Activated CD4-positive, alpha-beta T cell treated with anti-CD3 and anti-CD28 coated beads for 36 hours (primary cell): ENCODE data around the gene ACTR5. TPM values are rescaled to one million over a fixed set of nuclear protein-coding genes. Genes with fewer than 3 reads are reported as not detected.

Experiments used
- ATAC-seq: fragments of 200-7000 bp; cut with Tn5 transposase; one replicate; pipeline ENCODE4 v1.10.0; 2021; ENCODE audit warnings: mild to moderate bottlenecking, moderate library complexity
- CTCF ChIA-PET: fragments of 350-600 bp; sonication (Branson Sonifier 250); formaldehyde crosslinking; loops from one replicate; lab custom pipeline; 2021; ENCODE audit warnings: antibody characterized with exemption; lab: Charles Lee
- POLR2A ChIA-PET: fragments of 350-600 bp; sonication (Branson Sonifier 250); formaldehyde crosslinking; loops from one replicate; lab custom pipeline; 2021; ENCODE audit warnings: antibody characterized with exemption, inconsistent platforms; lab: Charles Lee
- DNase-seq: peaks from one replicate; pipeline ENCODE4 v3.0.0-alpha.2; 2020
- H3K27ac Mint-ChIP-seq: one replicate; pipeline ENCODE4 v1.8.0; 2021; ENCODE audit warnings: mixed read lengths
- H3K27me3 Mint-ChIP-seq: one replicate; pipeline ENCODE4 v1.8.0; 2021; ENCODE audit warnings: mixed read lengths
- H3K36me3 Mint-ChIP-seq: one replicate; pipeline ENCODE4 v1.8.0; 2021; ENCODE audit warnings: low read depth, mixed read lengths
- H3K4me1 Mint-ChIP-seq: one replicate; pipeline ENCODE4 v1.8.0; 2021; ENCODE audit warnings: mixed read lengths
- H3K4me3 Mint-ChIP-seq: one replicate; pipeline ENCODE4 v1.8.0; 2021; ENCODE audit warnings: mild to moderate bottlenecking, moderate library complexity, mixed read lengths
- H3K9me3 Mint-ChIP-seq: one replicate; pipeline ENCODE4 v1.8.0; 2021; ENCODE audit warnings: low read depth, mixed read lengths
- intact Hi-C, 2 experiments: fragments of 100-400 bp; cut with DNase I in 1 of 2; cut with micrococcal nuclease in 1 of 2; formaldehyde crosslinking; loops; one replicate each; pipeline versions ENCODE4 v1.14.2 to v1.15.1; 2022 to 2024; cut with DNase I, micrococcal nuclease
- total RNA-seq, 2 experiments: library from RNA; stranded (reverse); gene quantifications; one replicate each; pipeline ENCODE4 v1.2.3, GENCODE V29; 2021

ACTR5 gene
- total RNA-seq, 2 experiments from 2014 or later = 6.3 to 8.4 TPM

DNA sequence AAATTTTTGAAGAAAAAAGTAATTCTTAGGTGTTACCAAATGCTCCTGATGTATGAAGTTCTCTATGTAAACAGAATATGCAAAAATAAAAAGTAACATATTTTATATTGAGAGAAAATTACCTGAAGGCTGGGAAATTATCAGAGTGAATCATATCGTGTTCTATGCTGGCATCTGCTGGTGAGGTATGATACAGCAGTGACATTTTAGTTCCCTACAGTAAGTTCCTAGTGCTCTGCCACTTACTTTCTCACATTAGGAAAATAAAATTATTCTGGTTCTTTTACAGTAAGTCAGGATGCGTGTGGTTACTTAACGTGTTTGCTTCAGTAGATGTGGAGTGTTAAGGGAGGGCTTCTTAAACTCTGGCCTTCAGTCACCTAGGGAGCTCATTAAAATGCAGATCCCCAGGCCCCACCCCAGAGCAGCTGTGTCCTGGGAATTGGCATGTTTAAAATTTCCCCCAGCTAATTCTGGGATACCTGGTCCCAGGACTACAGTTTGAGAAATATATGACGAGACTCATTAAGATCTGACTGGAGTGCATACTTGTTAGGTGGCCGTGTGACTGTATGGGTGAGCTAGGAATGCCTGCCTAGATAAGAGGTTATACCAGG is 3.2 kb downstream of the ACTR5 start:
- peak; percentile 42 for DNase-seq
- Mint-ChIP-seq H3K9me3 (no peaks in the 10 kb centered on the region), H3K36me3 (peaks cover 25% of the 10 kb centered on the region), H3K27ac (no peak overlapping the region), H3K27me3 (no peaks in the 10 kb centered on the region), H3K4me3 (no peak overlapping the region), H3K4me1 (peaks cover 22% of the 10 kb centered on the region)
- ChIA-PET POLR2A (interaction anchor here (0.5 kb wide), 1 partner anchor 532 kb away, joined by 5 read pairs; no protein-coding TSS in a partner anchor), CTCF (interaction anchor here (0.5 to 6.3 kb wide), 30 partner anchors 10 to 1006 kb away, joined by 3 to 51 read pairs (median 4); partner anchors contain the start of genes FAM83D and SLC32A1)
- intact Hi-C loops = loop anchor here (1.0 kb wide), 1 partner anchor 105 kb away; no protein-coding TSS in a partner anchor
- ATAC-seq = no peak

DNA sequence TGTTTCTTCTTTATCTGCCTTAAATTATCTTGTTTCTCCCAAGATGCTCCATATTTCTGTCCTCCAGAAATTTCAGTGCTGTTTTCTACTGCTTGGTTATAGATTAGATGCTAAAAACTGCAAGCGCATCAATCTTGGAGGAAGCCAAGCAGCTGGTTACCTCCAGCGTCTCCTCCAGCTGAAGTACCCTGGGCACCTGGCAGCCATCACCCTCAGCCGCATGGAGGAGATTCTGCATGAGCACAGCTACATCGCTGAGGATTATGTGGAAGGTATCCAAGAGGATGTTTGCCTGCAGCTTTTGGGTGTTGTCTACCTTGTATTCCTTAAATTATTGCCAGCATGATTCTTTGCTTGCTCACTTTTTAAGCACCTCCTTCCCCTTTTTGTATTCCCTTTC is 3.8 kb downstream of the ACTR5 start:
- ATAC-seq = no peak
- H3K4me1 Mint-ChIP-seq = peaks cover 22% of the 10 kb centered on the region
- H3K9me3 Mint-ChIP-seq = no peaks in the 10 kb centered on the region
- no peak overlapping the region for H3K4me3 Mint-ChIP-seq
- no peaks in the 10 kb centered on the region for H3K27me3 Mint-ChIP-seq
- POLR2A ChIA-PET = no interaction called here
- CTCF ChIA-PET = interaction anchor here (0.5 to 6.3 kb wide), 28 partner anchors 10 to 1006 kb away, joined by 3 to 51 read pairs (median 4); partner anchors contain the start of genes DHX35, FAM83D and SLC32A1
- intact Hi-C loops = no loop called here
- DNase-seq = no peak
- no peak overlapping the region for H3K27ac Mint-ChIP-seq
- H3K36me3 Mint-ChIP-seq = peaks cover 25% of the 10 kb centered on the region

DNA sequence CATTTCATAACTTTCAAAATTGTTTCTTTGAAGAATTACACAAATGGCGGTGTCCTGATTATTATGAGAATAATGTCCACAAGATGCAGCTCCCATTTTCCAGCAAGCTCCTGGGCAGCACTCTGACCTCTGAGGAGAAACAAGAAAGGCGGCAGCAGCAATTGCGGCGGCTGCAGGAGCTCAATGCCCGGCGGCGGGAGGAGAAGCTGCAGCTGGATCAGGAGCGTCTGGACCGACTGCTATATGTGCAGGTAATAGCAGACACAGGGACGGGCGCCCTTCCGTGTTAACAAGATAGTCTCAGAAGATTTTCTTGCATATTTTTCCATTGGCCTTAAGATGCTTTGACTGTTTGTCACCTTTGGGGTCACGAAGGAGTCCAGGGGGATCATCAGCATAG is 6.7 kb downstream of the ACTR5 start:
- POLR2A ChIA-PET = no interaction called here
- H3K36me3 Mint-ChIP-seq = peaks cover 34% of the 10 kb centered on the region

DNA sequence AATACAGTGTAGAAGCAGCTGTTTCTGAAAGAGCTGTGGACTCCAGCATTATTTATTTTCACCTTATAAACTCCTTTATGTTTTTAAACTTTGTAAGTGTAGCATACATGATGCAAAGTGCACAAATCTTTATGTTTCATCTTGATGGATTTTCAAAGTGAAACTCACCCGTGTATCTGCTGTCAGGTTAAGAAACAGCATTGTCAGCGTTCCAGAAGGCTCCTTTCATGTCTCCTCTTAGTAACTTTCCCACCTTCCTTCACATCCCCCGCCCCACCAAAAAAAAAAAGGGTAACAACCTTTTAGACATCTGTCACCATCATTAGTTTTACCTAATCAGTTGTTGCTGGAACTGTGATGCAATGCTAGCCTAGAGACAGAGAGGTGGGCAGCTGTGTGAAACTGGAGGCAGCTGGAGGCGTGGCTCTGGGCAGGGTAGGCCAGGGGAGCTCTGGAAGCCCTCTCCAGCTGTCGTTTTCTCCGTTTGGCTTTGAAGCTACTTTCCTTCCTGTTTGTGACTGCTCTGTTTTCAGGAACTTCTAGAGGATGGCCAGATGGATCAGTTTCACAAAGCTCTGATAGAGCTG is 7.2 kb downstream of the ACTR5 start:
- H3K27ac Mint-ChIP-seq = no peak overlapping the region
- DNase-seq = no peak
- ATAC-seq = no peak
- H3K36me3 Mint-ChIP-seq = peaks cover 39% of the 10 kb centered on the region
- no peak overlapping the region for H3K4me3 Mint-ChIP-seq
- peaks cover 2% of the 10 kb centered on the region for H3K4me1 Mint-ChIP-seq
- ChIA-PET POLR2A (no interaction called here), CTCF (interaction anchor here (0.7 to 4.6 kb wide), 5 partner anchors 30 to 282 kb away, joined by 5 to 14 read pairs (median 5); no protein-coding TSS in a partner anchor)
- intact Hi-C loops = no loop called here
- no peaks in the 10 kb centered on the region for H3K9me3 Mint-ChIP-seq
- no peaks in the 10 kb centered on the region for H3K27me3 Mint-ChIP-seq

More for the DNA sequence above, 6.7 kb downstream of the ACTR5 start:
- Mint-ChIP-seq H3K4me1 (peaks cover 5% of the 10 kb centered on the region), H3K27me3 (no peaks in the 10 kb centered on the region), H3K27ac (no peak overlapping the region), H3K4me3 (no peak overlapping the region), H3K9me3 (no peaks in the 10 kb centered on the region)
- DNase-seq = no peak
- ATAC-seq = no peak
- CTCF ChIA-PET = interaction anchor here (1.0 to 4.6 kb wide), 5 partner anchors 29 to 137 kb away, joined by 5 to 14 read pairs (median 5); no protein-coding TSS in a partner anchor
- intact Hi-C loops = no loop called here

DNA sequence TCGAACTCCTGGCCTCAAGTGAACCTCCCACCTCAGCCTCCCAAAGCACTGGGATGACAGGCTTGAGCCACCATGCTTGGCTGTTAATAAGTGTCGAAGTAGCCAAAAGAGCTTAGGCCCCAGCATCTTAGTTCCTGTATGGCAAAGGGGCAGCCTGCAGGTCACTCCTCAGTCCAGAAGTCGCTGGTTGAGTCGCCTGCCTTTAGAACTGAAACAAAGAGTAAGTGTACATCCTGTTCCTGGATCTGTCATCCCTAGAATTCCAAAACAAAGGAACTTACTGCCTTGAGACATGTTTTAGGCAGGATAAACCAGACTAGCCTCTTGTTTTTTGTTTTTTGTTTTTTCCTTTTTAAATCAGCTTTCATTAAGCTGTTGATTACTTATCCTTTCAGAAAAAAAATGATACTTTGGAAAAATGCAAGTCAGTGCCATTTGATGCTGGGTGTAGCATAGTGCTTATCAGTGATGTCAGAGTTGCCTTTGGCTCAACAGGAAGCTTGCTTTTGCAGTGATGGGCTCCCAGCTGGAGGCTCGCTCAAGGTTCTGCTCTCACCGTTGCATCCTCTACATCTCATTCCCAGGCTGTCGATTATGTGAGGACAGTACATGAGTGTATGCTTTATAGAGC is 9.0 kb downstream of the ACTR5 start:
- H3K4me1 Mint-ChIP-seq = no peaks in the 10 kb centered on the region
- H3K27me3 Mint-ChIP-seq = no peaks in the 10 kb centered on the region
- POLR2A ChIA-PET = interaction anchor here (0.6 kb wide), 1 partner anchor 223 kb away, joined by 7 read pairs; no protein-coding TSS in a partner anchor
- ATAC-seq = no peak
- no peak overlapping the region for H3K4me3 Mint-ChIP-seq
- peaks cover 49% of the 10 kb centered on the region for H3K36me3 Mint-ChIP-seq
- DNase-seq = no peak
- CTCF ChIA-PET = interaction anchor here (0.7 to 4.6 kb wide), 2 partner anchors 15 to 135 kb away, joined by 4 to 14 read pairs; no protein-coding TSS in a partner anchor
- no peak overlapping the region for H3K27ac Mint-ChIP-seq
- H3K9me3 Mint-ChIP-seq = no peaks in the 10 kb centered on the region
- intact Hi-C loops = no loop called here

DNA sequence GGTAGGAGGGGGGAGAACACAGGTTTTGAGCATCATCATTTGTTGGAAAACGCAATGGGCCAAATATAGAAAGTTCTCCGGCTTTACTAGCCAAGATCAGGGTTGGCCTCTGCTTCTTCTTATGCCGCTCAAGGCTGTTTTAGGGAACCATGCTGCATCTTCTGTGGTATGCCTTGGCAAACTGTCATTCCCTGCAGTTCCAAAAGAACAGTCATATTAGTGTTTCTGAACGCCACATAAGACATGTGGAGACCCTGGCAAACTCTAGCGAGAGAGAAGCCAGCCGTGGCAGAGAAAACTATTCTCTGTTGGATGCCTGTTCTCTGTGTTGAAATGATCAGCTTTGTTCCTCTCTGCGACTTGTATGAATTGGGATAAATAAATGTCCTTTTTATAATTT is 10.8 kb downstream of the ACTR5 start:
- H3K4me1 Mint-ChIP-seq = peaks cover 10% of the 10 kb centered on the region
- no peak for ATAC-seq
- no peaks in the 10 kb centered on the region for H3K27me3 Mint-ChIP-seq
- H3K36me3 Mint-ChIP-seq = peaks cover 48% of the 10 kb centered on the region
- no peak for DNase-seq
- ChIA-PET CTCF (interaction anchor here (0.5 to 7.2 kb wide), 6 partner anchors 8 to 200 kb away, joined by 3 to 51 read pairs (median 5); no protein-coding TSS in a partner anchor), POLR2A (no interaction called here)
- intact Hi-C loops = no loop called here
- H3K9me3 Mint-ChIP-seq = no peaks in the 10 kb centered on the region
- H3K27ac Mint-ChIP-seq = no peak overlapping the region
- H3K4me3 Mint-ChIP-seq = no peak overlapping the region

DNA sequence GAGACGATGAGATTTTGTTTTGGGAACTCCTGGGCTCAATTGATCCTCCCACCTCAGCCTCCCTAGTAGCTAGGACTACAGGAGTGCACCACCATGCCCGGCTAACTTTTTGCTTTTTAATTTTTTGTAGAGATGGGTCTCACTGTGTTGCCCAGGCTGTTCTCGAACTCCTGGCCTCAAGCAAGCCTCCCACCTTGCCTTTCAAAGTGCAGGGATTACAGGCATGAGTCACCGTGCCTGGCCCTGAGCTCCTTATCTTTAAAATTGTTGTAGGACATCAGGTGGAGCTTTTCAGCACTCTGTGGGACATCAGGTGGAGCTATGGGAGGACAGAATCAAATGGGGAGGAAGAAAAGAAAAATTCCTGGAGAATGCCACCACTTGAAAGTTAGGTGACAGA is 12.7 kb downstream of the ACTR5 start:
- CTCF ChIA-PET = interaction anchor here (1.2 to 7.2 kb wide), 2 partner anchors 9 to 10 kb away, joined by 4 to 51 read pairs; no protein-coding TSS in a partner anchor
- Mint-ChIP-seq H3K36me3 (peaks cover 49% of the 10 kb centered on the region), H3K27ac (no peak overlapping the region), H3K4me1 (peaks cover 22% of the 10 kb centered on the region), H3K9me3 (no peaks in the 10 kb centered on the region), H3K27me3 (no peaks in the 10 kb centered on the region), H3K4me3 (no peak overlapping the region)
- intact Hi-C loops = no loop called here
- POLR2A ChIA-PET = interaction anchor here (0.6 kb wide), 1 partner anchor 12 kb away, joined by 5 read pairs; no protein-coding TSS in a partner anchor
- DNase-seq = no peak
- ATAC-seq = no peak

DNA sequence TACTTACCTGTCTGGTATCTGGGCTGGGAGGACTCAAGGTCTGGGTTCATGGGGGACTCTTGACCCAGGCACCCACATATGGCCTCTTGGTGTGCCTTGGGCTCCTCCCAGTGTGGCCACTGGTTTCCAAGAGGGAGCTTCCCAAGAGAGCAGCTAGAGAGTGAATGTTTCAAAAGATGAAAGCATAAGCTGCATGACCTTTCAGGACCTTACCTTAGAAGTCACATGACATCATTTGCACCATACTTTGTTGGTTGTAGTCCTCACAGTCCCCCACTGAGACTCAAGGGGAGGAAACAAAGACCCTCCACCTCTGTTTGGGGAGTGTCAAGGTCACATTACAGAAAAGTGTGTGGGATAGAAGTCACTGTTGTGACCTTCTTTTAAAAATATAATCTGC is 13.9 kb downstream of the ACTR5 start:
- ATAC-seq (no peak), DNase-seq (no peak)
- Mint-ChIP-seq H3K27me3 (no peaks in the 10 kb centered on the region), H3K36me3 (peaks cover 53% of the 10 kb centered on the region), H3K27ac (no peak overlapping the region), H3K4me1 (peaks cover 22% of the 10 kb centered on the region), H3K9me3 (no peaks in the 10 kb centered on the region), H3K4me3 (no peak overlapping the region)
- ChIA-PET CTCF (interaction anchor here (0.7 to 7.2 kb wide), 3 partner anchors 8 to 340 kb away, joined by 3 to 51 read pairs (median 4); no protein-coding TSS in a partner anchor), POLR2A (no interaction called here)
- intact Hi-C loops = no loop called here

DNA sequence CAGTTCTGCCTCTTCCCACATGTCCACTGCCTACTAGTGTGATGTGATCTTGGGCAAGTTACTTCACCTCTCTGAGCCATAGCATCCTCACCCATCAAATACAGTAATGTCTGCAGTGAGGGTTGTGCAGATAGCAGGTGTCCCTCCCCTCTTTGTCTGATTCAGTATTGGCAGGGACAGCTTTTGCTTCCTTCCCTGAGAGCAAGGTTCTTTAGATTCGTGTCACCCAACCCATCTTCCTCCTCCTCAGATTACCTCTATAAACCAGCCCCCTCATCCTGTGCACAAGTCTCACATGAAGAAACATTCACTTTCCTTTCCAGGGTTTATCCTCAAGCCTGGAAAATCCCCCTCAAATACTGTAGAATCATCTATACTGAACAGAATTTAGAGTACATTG is 15.4 kb downstream of the ACTR5 start:
- ChIA-PET POLR2A (no interaction called here), CTCF (interaction anchor here (0.7 to 7.2 kb wide), 3 partner anchors 13 to 31 kb away, joined by 3 to 51 read pairs (median 4); no protein-coding TSS in a partner anchor)
- H3K9me3 Mint-ChIP-seq = no peaks in the 10 kb centered on the region
- no peak for DNase-seq
- H3K4me3 Mint-ChIP-seq = no peak overlapping the region
- peaks cover 22% of the 10 kb centered on the region for H3K4me1 Mint-ChIP-seq
- H3K27ac Mint-ChIP-seq = no peak overlapping the region
- H3K27me3 Mint-ChIP-seq = no peaks in the 10 kb centered on the region
- intact Hi-C loops = no loop called here
- ATAC-seq = no peak
- H3K36me3 Mint-ChIP-seq = peaks cover 50% of the 10 kb centered on the region

DNA sequence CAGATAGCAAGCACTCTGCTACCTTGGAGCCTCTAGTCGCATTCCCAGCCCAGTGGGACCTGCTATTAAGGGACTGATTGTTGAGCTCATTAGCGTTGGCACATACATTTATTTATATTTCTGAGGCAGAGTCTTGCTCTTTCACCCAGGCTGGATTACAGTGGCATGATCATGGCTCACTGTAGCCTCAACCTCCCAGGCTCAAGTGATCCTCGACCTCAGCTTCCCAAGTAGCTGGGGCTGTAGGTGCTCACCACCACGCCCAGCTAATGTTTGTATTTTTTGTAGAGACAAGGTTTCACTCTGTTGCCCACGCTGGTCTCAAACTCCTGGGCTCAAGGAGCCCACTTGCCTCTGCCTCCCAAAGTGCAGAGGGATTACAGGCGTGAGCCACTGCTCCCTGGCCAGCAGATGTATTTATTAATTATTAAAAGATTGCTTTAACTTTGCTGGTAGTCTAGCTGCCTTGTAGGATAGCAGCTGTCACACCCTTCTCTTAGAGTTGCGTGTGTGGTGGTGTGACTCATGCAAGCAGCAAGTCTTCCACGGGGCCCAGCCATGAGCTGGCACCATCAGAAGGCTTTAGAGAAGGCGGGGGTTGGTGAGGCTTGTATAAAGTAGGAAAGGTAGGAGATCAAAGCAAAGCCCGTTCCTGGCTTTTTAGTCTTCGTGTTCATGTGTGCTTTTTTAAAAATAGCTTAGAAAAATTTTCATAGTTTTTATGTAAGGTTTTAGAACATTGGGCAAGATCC is 16.5 kb downstream of the ACTR5 start:
- CTCF ChIA-PET = interaction anchor here (0.7 to 7.2 kb wide), 5 partner anchors 14 to 144 kb away, joined by 3 to 51 read pairs (median 3); no protein-coding TSS in a partner anchor
- ATAC-seq (peak; percentile 100), DNase-seq (peak; percentile 82)
- peaks cover 54% of the 10 kb centered on the region for H3K36me3 Mint-ChIP-seq
- POLR2A ChIA-PET = no interaction called here
- H3K27ac Mint-ChIP-seq = peak overlapping the region; percentile 79
- H3K9me3 Mint-ChIP-seq = no peaks in the 10 kb centered on the region
- intact Hi-C loops = no loop called here
- no peaks in the 10 kb centered on the region for H3K27me3 Mint-ChIP-seq
- peaks cover 22% of the 10 kb centered on the region for H3K4me1 Mint-ChIP-seq
- H3K4me3 Mint-ChIP-seq = no peak overlapping the region
